Measurements from ENCODE around the gene PXK.
"Not testable (repeated sequence)": the region's sequence is repeated elsewhere in the genome, so short reads cannot be mapped to it uniquely, and the experiment has no call there.

Gene PXK

DNA sequence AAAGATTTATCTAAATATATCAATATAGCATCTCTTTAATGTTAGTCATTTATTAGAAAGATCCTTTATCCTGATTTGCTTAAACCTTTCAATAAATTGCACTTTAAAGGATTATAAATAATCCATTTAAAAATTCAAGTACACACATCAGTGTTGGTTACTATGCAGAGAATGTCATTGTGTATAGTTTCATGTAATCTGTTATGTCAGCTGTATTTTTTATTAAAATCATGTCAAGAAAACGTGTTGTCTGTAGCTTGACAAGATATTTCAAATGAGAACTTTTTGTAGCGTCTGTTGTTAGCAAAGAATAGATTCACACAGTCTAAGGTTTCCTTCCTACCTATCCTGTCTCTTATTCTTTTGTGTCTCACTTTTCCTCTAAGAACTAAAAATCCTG is 93.1 kb downstream of the PXK start:
- no peak for DNase-seq (ENCODE audit: low read depth in 1 of 2, low spot score in 1 of 2)
- in situ Hi-C loops (cut with HindIII; ENCODE audit: low pct_unique_long_range_greater_than_20kb, low sequenced_read_pairs) = no loop called here
- TF ChIP-seq JUND (IDR thresholded peaks at IDR 0.05; ENCODE audit: low read depth) = no peak

GRCh38 chr3:58427661-58428361 is 95.1 kb downstream of the PXK start:
- DNase-seq (ENCODE audit: low read depth in 1 of 2, low spot score in 1 of 2) = peak in 1 of 2 experiments; percentile 94
- no peak; the same call in 1 of the 2 replicates for TF ChIP-seq JUND (IDR thresholded peaks at IDR 0.05; ENCODE audit: low read depth)
- in situ Hi-C loops (cut with HindIII; ENCODE audit: low pct_unique_long_range_greater_than_20kb, low sequenced_read_pairs) = no loop called here

- no peak for TF ChIP-seq JUND (IDR thresholded peaks at IDR 0.05; ENCODE audit: low read depth)
- no peak for DNase-seq (ENCODE audit: low read depth in 1 of 2, low spot score in 1 of 2)
- in situ Hi-C loops (cut with HindIII; ENCODE audit: low pct_unique_long_range_greater_than_20kb, low sequenced_read_pairs) = no loop called here
Observed at GRCh38 chr3:58429657-58430056, 97.0 kb downstream of the PXK start.

DNA sequence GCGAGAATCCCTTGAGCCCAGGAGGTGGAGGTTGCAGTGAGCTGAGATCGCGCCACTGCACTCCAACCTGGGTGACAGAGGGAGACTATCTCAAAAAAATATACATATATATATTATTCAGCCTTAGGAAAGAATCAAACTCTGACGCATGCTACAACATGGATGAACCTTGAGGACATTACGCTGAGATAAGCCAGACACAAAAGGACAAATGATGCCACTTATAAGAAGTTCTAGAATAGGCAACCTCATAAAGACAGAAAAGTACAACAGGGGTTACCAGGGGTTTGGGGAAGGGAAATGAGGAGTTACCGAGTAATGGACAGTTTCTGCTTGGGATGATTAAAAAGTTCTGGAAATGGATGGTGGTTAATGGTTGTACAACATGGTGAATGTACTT is 100.2 kb downstream of the PXK start:
- in situ Hi-C loops (cut with HindIII; ENCODE audit: low pct_unique_long_range_greater_than_20kb, low sequenced_read_pairs) = no loop called here
- no peak for DNase-seq (ENCODE audit: low read depth in 1 of 2, low spot score in 1 of 2)

DNA sequence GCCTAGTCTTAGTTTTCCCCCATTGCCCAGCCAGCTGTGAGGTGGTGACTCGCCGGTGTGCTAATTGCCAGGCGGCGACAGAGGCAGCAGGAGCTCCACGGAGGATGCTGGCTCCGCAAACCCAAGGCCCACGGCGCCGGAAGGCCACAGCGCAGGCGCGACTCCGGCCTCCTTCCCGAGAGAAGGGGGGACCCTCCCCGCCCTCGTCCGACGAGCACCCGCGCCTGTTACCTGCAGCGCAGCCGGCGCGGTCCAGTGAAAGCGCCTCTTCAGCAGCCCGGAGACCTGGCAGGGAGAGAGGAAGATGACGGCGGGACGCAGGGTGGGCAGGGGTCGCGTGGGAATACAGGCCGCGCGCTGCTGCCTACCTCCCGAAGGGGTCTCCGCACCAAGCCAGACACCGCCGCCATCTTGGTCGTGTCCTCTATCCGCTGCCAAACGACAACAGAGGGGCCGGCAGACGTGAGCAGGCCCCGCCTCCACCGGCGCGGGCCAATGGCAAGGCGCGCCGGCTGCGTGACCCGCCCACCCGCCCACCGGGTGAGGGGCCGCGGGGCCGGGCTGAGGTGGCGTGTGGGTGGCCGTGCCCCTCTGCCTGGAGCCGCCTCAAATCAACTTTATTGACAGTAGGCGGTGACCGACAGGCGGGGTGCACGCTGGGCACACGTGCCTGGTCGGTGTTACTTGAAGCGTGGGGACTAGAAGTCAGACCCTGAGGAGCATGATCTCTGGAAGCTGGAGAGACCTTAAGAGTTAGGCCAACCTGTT is 100.9 kb downstream of the PXK start, which contains the start of gene PDHB:
Gene PDHB (minus strand): TSS at position 433 of the 768 bp plus-strand sequence. CDS start 23 bp downstream, at position 410.
- peak; percentile 78 to 88 for DNase-seq (ENCODE audit: low read depth in 1 of 2, low spot score in 1 of 2)
- TF ChIP-seq JUND (IDR thresholded peaks at IDR 0.05; ENCODE audit: low read depth) = no peak
- in situ Hi-C loops (cut with HindIII; ENCODE audit: low pct_unique_long_range_greater_than_20kb, low sequenced_read_pairs) = no loop called here

More for the DNA sequence above, 100.2 kb downstream of the PXK start:
- no peak for TF ChIP-seq JUND (IDR thresholded peaks at IDR 0.05; ENCODE audit: low read depth)

DNA sequence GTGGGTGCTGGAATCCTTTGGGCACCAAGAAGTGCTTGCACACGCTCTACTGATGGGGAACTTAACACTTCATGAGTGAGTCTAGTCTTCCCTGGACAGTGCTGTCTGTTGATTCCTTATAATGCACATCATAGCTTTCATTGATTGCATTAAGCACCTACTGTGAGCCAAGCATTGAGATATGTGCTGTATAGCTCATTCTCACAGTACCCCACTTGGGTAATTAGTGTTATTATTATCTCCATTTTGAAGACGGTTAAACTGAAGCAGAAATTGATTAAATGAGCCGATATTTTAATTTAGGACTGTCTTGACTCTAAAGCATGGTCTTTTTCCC is 101.4 kb downstream of the PXK start:
- no peak for TF ChIP-seq JUND (IDR thresholded peaks at IDR 0.05; ENCODE audit: low read depth)
- in situ Hi-C loops (cut with HindIII; ENCODE audit: low pct_unique_long_range_greater_than_20kb, low sequenced_read_pairs) = no loop called here
- no peak for DNase-seq (ENCODE audit: low read depth in 1 of 2, low spot score in 1 of 2)

- DNase-seq (ENCODE audit: low read depth in 1 of 2, low spot score in 1 of 2) = no peak
- in situ Hi-C loops (cut with HindIII; ENCODE audit: low pct_unique_long_range_greater_than_20kb, low sequenced_read_pairs) = no loop called here
- no peak for TF ChIP-seq JUND (IDR thresholded peaks at IDR 0.05; ENCODE audit: low read depth)
Observed at GRCh38 chr3:58434511-58434910, 101.8 kb downstream of the PXK start.

DNA sequence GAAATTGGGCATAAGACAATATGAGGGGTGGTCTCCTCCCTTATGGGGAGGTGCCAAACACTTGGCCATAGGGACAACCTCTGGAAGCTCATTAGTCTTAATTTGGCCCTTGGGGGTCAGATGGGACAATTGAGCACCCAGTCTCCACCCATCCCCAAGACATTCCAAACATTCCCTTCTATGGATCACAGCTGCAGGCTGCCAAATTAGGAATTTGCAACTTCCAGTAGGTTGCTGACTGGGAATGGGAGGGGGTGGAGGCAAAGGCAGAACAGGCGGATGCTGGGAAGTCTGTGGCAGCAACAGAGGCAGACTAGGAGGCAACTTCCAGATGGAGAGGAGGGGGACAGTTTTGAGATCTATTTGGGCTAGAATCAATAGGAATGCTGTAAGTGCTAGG is 102.3 kb downstream of the PXK start:
- in situ Hi-C loops (cut with HindIII; ENCODE audit: low pct_unique_long_range_greater_than_20kb, low sequenced_read_pairs) = no loop called here
- TF ChIP-seq JUND (IDR thresholded peaks at IDR 0.05; ENCODE audit: low read depth) = no peak
- DNase-seq (ENCODE audit: low read depth in 1 of 2, low spot score in 1 of 2) = peak in 1 of 2 experiments; percentile 60

DNA sequence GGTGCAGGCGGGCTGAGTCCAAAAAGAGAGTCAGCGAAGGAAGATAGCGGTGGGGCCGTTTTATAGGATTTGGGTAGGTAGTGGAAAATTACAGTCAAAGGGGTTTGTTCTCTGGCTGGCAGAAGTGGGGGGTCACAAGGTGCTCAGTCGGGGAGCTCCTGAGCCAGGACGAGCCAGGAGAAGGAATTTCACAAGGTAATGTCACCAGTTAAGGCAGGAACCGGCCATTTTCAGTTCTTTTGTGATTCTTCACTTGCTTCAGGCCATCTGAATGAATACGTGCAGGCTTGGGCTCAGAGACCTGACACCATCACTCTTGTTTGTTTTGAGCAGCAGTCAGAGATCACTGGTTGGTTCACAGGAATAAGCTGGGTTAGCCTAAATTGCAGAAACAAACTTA is 104.6 kb downstream of the PXK start:
- in situ Hi-C loops (cut with HindIII; ENCODE audit: low pct_unique_long_range_greater_than_20kb, low sequenced_read_pairs); DNase-seq (ENCODE audit: low read depth in 1 of 2, low spot score in 1 of 2): not testable (repeated sequence)

DNA sequence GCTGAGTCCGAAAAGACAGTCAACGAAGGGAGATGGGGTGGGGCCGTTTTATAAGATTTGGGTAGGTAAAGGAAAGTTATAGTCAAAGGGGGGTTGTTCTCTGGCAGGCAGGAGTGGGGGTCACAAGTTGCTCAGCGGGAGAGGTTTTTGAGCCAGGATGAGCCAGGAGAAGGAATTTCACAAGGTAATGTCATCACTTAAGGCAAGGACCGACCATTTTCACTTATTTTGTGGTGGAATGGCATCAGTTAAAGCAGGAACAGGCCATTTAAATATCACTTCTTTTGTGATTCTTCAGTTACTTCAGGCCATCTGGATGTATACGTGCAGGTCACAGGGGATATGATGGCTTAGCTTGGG is 108.3 kb downstream of the PXK start:
- DNase-seq (ENCODE audit: low read depth in 1 of 2, low spot score in 1 of 2); in situ Hi-C loops (cut with HindIII; ENCODE audit: low pct_unique_long_range_greater_than_20kb, low sequenced_read_pairs): not testable (repeated sequence)

DNA sequence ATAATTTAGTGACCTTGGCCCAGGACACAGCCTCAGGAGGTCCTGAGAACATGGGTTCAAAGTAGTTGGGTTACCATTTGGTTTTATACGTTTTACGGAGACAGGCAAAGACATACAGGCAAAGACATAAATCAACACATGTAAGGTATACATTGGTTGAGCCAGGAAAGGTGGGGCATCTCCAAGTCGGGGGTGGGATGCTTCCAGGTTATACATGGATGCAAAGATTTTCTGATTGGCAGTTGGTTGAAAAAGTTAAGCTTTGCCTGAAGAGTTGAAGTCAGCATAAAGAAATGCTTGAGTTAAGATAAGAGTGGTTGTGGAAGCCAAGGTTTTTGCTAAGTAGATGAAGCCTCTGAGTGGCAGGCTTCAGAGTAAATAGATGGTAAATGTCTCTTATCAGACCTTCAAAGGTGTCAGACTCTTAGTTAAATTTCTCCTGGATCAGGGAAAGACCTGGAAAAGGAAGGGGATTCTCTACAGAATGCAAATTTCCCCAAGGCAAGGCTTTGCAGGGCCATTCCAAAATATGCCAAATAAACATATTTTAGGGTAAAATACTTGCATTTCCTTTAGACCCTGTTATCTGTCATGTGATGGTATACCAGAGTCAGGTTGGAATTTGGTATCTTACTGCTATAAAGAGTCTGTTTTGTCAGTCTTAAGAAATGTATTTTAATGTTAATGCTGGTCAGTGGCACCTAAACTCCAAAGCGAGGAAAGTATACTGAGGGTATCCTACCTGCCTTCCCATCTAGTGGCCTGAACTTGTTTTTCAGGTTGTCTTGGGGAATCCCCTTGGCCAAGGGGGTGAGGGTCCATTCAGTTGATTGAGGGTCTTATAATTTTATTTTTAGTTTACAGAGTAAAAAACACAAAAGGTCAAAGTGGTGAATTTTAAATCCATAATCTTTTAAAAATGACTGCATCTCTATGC is 109.1 kb downstream of the PXK start:
- in situ Hi-C loops (cut with HindIII; ENCODE audit: low pct_unique_long_range_greater_than_20kb, low sequenced_read_pairs) = no loop called here
- DNase-seq (ENCODE audit: low read depth in 1 of 2, low spot score in 1 of 2) = no peak
- TF ChIP-seq JUND (IDR thresholded peaks at IDR 0.05; ENCODE audit: low read depth) = no peak

DNA sequence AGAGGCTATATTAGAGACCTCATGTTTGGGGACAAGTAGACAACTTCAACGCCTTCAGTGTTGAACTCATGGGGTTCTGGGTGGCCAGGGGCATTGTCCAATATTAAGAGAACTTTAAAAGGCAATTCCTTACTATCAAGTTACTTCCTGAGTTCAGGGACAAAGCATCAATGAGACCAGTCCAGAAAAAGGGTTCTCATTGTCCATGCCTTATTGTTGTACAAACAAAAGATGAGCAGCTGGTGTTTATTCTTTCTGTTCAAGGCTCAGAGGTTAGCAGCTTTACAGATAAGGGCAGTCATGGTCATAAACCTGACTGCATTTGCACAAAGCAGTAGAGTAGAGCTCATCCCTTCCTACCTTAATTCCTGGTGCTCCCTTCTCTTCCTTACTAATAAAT is 119.5 kb downstream of the PXK start:
- TF ChIP-seq JUND (IDR thresholded peaks at IDR 0.05; ENCODE audit: low read depth) = no peak
- DNase-seq (ENCODE audit: low read depth in 1 of 2, low spot score in 1 of 2) = no peak
- in situ Hi-C loops (cut with HindIII; ENCODE audit: low pct_unique_long_range_greater_than_20kb, low sequenced_read_pairs) = no loop called here

GRCh38 chr3:58459160-58459559 is 126.5 kb downstream of the PXK start:
- in situ Hi-C loops (cut with HindIII; ENCODE audit: low pct_unique_long_range_greater_than_20kb, low sequenced_read_pairs) = no loop called here
- TF ChIP-seq JUND (IDR thresholded peaks at IDR 0.05; ENCODE audit: low read depth) = no peak
- no peak for DNase-seq (ENCODE audit: low read depth in 1 of 2, low spot score in 1 of 2)

All from T47D (cell line).